HG03520 (cell line): ENCODE measurements around the gene GRAMD1C.
A peak's percentile ranks its signal among the peaks of the same experiment; 100 is the strongest.

Source experiments
- ATAC-seq: cut with Tn5 transposase; IDR thresholded peaks from one replicate; pipeline ENCODE4 v1.9.1; 2021; ENCODE audit warnings: mild to moderate bottlenecking, moderate library complexity; ENCODE audit not compliant: unreplicated experiment

The GRAMD1C gene

GRCh38 chr3:113948015-113948917 lies 109.7 kb downstream of the GRAMD1C start:
- ATAC-seq: peak; percentile 39

GRCh38 chr3:113952921-113953320 lies 114.3 kb downstream of the GRAMD1C start:
- no peak for ATAC-seq

- no peak for ATAC-seq
These were observed 115.1 kb downstream of the GRAMD1C start for GRCh38 chr3:113953677-113954076.

- ATAC-seq: no peak
These were observed 115.6 kb downstream of the GRAMD1C start for GRCh38 chr3:113954091-113954685.

GRCh38 chr3:113963879-113964278 lies 125.3 kb downstream of the GRAMD1C start:
- ATAC-seq: no peak

GRCh38 chr3:113966172-113966571 lies 127.6 kb downstream of the GRAMD1C start:
- ATAC-seq: no peak

- no peak for ATAC-seq
These were observed 130.4 kb downstream of the GRAMD1C start for GRCh38 chr3:113968986-113969385.

GRCh38 chr3:113977822-113978221 lies 139.2 kb downstream of the GRAMD1C start:
- no peak for ATAC-seq

GRCh38 chr3:113979916-113980315 lies 141.3 kb downstream of the GRAMD1C start:
- ATAC-seq: no peak

- no peak for ATAC-seq
These were observed 143.2 kb downstream of the GRAMD1C start for GRCh38 chr3:113981803-113982202.

GRCh38 chr3:113983544-113983943 lies 145.0 kb downstream of the GRAMD1C start:
- ATAC-seq: no peak

- peak; percentile 77 for ATAC-seq
These were observed 147.0 kb downstream of the GRAMD1C start for GRCh38 chr3:113985541-113985940.
